Measurements from ENCODE around the gene MEIS2.

Gene MEIS2

GRCh38 chr15:37028625-37029296, 71.6 kb downstream of the MEIS2 start:
- TF ChIP-seq FOXP2 (optimal IDR thresholded peaks at IDR 0.05; ENCODE audit: borderline replicate concordance, extremely low read depth, extremely low read length, insufficient read depth): peak; percentile 25
- no peak for TF ChIP-seq TAF1 (IDR thresholded peaks at IDR 0.05; ENCODE audit: borderline replicate concordance, insufficient read depth, low read length)

GRCh38 chr15:37020852-37021251, 79.5 kb downstream of the MEIS2 start:
- TF ChIP-seq POLR2AphosphoS5 (IDR thresholded peaks at IDR 0.05; ENCODE audit: low read depth, low read length) (no peak), SIN3A (IDR thresholded peaks at IDR 0.05; ENCODE audit: borderline replicate concordance, insufficient read depth, low read length) (no peak), FOXP2 (optimal IDR thresholded peaks at IDR 0.05; ENCODE audit: borderline replicate concordance, extremely low read depth, extremely low read length, insufficient read depth) (no peak), TAF1 (IDR thresholded peaks at IDR 0.05; ENCODE audit: borderline replicate concordance, insufficient read depth, low read length) (no peak)
- TF ChIP-seq, protein P1, sequence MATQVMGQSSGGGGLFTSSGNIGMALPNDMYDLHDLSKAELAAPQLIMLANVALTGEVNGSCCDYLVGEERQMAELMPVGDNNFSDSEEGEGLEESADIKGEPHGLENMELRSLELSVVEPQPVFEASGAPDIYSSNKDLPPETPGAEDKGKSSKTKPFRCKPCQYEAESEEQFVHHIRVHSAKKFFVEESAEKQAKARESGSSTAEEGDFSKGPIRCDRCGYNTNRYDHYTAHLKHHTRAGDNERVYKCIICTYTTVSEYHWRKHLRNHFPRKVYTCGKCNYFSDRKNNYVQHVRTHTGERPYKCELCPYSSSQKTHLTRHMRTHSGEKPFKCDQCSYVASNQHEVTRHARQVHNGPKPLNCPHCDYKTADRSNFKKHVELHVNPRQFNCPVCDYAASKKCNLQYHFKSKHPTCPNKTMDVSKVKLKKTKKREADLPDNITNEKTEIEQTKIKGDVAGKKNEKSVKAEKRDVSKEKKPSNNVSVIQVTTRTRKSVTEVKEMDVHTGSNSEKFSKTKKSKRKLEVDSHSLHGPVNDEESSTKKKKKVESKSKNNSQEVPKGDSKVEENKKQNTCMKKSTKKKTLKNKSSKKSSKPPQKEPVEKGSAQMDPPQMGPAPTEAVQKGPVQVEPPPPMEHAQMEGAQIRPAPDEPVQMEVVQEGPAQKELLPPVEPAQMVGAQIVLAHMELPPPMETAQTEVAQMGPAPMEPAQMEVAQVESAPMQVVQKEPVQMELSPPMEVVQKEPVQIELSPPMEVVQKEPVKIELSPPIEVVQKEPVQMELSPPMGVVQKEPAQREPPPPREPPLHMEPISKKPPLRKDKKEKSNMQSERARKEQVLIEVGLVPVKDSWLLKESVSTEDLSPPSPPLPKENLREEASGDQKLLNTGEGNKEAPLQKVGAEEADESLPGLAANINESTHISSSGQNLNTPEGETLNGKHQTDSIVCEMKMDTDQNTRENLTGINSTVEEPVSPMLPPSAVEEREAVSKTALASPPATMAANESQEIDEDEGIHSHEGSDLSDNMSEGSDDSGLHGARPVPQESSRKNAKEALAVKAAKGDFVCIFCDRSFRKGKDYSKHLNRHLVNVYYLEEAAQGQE (IDR thresholded peaks at IDR 0.05; ENCODE audit: insufficient read depth in 1 of 2, low read depth in 2 of 2, low read length in 2 of 2): no peak

DNA sequence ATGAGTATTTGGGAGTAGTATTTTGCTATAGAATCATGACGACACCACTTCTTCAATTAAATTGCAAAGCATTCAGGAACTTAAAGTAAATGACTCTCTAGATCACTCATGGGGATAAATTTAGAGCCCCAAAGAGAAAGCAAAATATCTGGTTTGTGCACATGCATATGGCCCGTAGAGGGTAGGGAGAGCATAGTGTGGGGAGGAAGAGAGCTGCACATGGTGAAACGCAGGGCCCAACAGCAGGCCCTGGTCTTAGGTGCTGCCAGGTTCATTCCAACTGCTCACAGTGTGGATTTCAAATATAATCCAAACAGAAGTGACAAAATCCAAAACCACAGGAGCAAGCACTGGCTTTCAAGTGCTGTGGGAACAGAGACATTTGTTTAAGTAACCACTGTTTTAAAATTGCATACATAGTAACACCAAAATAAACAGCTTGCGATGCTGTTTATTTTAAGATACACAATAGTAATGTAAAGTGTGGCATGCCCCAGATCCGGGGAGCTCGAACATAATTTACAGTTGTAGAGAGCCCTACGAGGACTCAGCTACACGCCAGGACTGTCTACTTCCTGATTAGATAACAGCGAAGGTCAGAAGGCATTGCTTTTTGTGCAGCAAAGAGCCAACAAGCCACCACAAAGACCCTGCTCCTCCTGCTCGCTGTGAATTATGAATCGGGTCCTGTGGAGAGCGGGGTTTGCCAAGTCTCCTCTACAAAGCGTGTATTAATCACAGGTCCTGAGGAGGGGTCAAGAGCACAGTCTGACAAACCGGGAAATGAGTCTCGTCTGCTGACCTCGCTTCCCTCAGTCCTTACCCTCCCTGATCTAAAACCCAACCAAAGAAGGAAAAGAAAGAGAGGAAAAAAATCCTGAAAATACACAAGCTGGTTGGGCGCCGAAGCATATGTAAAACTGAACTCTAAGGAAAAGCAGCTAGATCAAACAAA, 80.6 kb downstream of the MEIS2 start:
- TF ChIP-seq SIN3A (IDR thresholded peaks at IDR 0.05; ENCODE audit: borderline replicate concordance, insufficient read depth, low read length) (0 out of 2 replicates have a peak, but pooled peaks have one; percentile 34), POLR2AphosphoS5 (IDR thresholded peaks at IDR 0.05; ENCODE audit: low read depth, low read length) (peak; percentile 55), FOXP2 (optimal IDR thresholded peaks at IDR 0.05; ENCODE audit: borderline replicate concordance, extremely low read depth, extremely low read length, insufficient read depth) (no peak), TAF1 (IDR thresholded peaks at IDR 0.05; ENCODE audit: borderline replicate concordance, insufficient read depth, low read length) (peak; percentile 34; the same call in 1 of the 2 replicates)
- TF ChIP-seq, protein P1 (IDR thresholded peaks at IDR 0.05; ENCODE audit: insufficient read depth in 1 of 2, low read depth in 2 of 2, low read length in 2 of 2): 0 out of 4 replicates have a peak, but pooled peaks of 1 of the 2 experiments have one; percentile 24

GRCh38 chr15:37017031-37017625, 83.2 kb downstream of the MEIS2 start:
- TF ChIP-seq TAF1 (IDR thresholded peaks at IDR 0.05; ENCODE audit: borderline replicate concordance, insufficient read depth, low read length): no peak
- TF ChIP-seq, protein P1 (IDR thresholded peaks at IDR 0.05; ENCODE audit: insufficient read depth in 1 of 2, low read depth in 2 of 2, low read length in 2 of 2): no peak
- TF ChIP-seq FOXP2 (optimal IDR thresholded peaks at IDR 0.05; ENCODE audit: borderline replicate concordance, extremely low read depth, extremely low read length, insufficient read depth): no peak
- TF ChIP-seq SIN3A (IDR thresholded peaks at IDR 0.05; ENCODE audit: borderline replicate concordance, insufficient read depth, low read length): no peak
- no peak for TF ChIP-seq POLR2AphosphoS5 (IDR thresholded peaks at IDR 0.05; ENCODE audit: low read depth, low read length)

DNA sequence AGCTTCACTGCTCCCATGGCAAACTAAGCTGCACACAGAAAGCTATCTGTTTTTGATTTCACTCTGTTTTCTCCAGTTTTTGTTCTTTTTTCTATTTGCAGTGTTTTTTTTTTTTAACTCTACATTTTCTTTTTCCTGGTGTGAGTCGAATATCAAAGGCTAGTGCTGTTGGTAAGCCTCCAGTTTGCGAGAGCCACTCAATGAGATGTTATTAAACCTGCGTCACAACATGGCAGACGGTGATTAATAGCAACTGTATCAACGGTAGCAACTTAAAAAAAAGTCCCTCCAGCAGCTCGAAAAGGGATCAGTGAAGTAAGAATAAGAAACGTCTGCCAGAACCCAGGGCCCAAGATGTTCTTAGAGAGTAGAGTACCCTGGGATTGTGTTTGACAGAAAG, 84.1 kb downstream of the MEIS2 start:
- TF ChIP-seq SIN3A (IDR thresholded peaks at IDR 0.05; ENCODE audit: borderline replicate concordance, insufficient read depth, low read length) (no peak), POLR2AphosphoS5 (IDR thresholded peaks at IDR 0.05; ENCODE audit: low read depth, low read length) (no peak), TAF1 (IDR thresholded peaks at IDR 0.05; ENCODE audit: borderline replicate concordance, insufficient read depth, low read length) (no peak), FOXP2 (optimal IDR thresholded peaks at IDR 0.05; ENCODE audit: borderline replicate concordance, extremely low read depth, extremely low read length, insufficient read depth) (no peak)
- TF ChIP-seq, protein P1 (IDR thresholded peaks at IDR 0.05; ENCODE audit: insufficient read depth in 1 of 2, low read depth in 2 of 2, low read length in 2 of 2): no peak
